GM06990 (cell line): ENCODE results near the gene ACBD6.

Experiments
- DNase-seq: peaks from one replicate; pipeline ENCODE4 v3.0.0-alpha.2; 2011; ENCODE audit not compliant: insufficient read length; ENCODE audit errors: extremely low read depth
- H3K27me3 ChIP-seq: replicated peaks from 2 replicates; pipeline ENCODE4 v1.6.0; 2011; ENCODE audit warnings: low read length; ENCODE audit not compliant: control insufficient read depth, insufficient read depth
- H3K36me3 ChIP-seq: 2 replicates; pipeline ENCODE4 v1.5.1; 2011; ENCODE audit warnings: low read length; ENCODE audit not compliant: control insufficient read depth, insufficient read depth
- H3K4me3 ChIP-seq: replicated peaks from 2 replicates; pipeline ENCODE4 v1.5.1; 2011; ENCODE audit warnings: low read depth, mild to moderate bottlenecking, control low read depth, low read length
- TF ChIP-seq, protein P1 (sequence below): IDR thresholded peaks from 2 replicates; pipeline ENCODE4 v1.5.1; 2011; ENCODE audit warnings: low read length, control low read depth, mild to moderate bottlenecking, inconsistent platforms; ENCODE audit not compliant: insufficient read depth, poor library complexity, severe bottlenecking

ACBD6 gene

DNA sequence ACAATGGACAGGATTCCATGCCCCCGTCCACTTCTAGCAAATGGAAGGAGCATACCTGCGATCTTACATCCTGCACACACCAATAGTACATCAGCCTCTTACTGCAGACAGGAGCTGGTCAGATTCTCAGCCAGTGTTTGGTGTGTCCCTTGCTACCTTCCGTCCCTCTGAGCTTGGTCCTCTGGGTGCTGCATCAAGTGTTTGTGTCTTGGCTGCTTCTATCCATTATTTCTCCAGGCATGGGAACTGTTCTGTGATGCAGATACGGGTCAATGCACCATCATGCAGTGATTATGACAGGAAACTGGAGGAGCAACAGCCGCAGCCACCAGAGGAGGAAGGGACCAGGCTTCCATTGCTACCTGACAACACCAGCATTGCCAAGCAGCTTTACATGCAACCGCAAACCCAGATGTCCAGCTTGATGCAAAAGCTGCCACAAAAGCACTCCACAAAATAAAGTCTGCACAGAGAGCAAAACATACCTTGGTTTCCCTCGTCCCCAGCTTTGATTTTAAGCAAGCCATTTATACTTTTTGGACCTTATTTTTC lies 34.5 kb upstream of the ACBD6 start:
- H3K4me3 ChIP-seq = no peak overlapping the region
- TF ChIP-seq, protein P1, sequence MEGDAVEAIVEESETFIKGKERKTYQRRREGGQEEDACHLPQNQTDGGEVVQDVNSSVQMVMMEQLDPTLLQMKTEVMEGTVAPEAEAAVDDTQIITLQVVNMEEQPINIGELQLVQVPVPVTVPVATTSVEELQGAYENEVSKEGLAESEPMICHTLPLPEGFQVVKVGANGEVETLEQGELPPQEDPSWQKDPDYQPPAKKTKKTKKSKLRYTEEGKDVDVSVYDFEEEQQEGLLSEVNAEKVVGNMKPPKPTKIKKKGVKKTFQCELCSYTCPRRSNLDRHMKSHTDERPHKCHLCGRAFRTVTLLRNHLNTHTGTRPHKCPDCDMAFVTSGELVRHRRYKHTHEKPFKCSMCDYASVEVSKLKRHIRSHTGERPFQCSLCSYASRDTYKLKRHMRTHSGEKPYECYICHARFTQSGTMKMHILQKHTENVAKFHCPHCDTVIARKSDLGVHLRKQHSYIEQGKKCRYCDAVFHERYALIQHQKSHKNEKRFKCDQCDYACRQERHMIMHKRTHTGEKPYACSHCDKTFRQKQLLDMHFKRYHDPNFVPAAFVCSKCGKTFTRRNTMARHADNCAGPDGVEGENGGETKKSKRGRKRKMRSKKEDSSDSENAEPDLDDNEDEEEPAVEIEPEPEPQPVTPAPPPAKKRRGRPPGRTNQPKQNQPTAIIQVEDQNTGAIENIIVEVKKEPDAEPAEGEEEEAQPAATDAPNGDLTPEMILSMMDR = no peak
- DNase-seq = no peak
- H3K27me3 ChIP-seq = no peaks in the 10 kb centered on the region
- H3K36me3 ChIP-seq = no peaks in the 10 kb centered on the region

GRCh38 chr1:180535418-180535999 lies 33.1 kb upstream of the ACBD6 start:
- TF ChIP-seq, protein P1 = no peak
- Histone ChIP-seq H3K36me3 (no peaks in the 10 kb centered on the region), H3K27me3 (no peaks in the 10 kb centered on the region), H3K4me3 (no peak overlapping the region)
- DNase-seq = no peak

- DNase-seq = no peak
- no peaks in the 10 kb centered on the region for H3K27me3 ChIP-seq
- no peaks in the 10 kb centered on the region for H3K36me3 ChIP-seq
- TF ChIP-seq, protein P1 = no peak
- no peak overlapping the region for H3K4me3 ChIP-seq
Measured at GRCh38 chr1:180534214-180534613, 31.8 kb upstream of the ACBD6 start.

DNA sequence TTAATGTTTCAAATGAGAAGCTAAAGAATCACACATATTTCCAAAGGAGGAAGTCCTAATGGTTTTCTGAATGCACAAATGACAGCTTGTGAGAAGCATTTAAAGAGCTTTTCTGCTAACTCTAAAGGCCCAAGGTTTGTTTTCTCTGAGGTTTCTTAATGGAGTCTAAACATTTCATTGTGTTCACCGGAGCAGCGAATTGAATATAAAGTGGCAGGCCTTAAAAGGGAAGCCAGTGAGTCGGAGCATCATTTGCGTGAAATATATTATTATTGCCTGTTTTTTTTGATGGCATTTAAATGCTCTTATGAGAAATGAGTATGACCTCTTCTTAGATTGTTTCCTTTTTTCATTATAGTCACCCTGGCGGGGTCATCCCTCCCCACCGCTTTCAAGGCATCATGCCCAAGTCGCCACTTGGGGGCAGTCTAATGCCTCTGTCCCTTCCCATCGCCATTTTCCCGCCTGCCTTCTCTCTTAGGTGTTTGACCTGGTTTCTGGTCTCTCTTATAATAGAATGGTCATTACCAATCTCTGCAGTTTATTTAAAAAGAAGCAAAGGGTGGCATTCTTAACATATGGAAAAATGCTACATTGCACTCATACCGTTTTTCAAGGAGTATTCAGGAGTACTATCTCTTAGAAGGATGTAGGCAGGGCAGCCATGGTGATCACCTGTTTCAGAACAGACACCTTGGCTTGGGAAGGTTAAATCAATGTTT lies 31.1 kb upstream of the ACBD6 start:
- H3K36me3 ChIP-seq = no peaks in the 10 kb centered on the region
- TF ChIP-seq, protein P1 = peak; percentile 88
- peak; percentile 36 for DNase-seq
- H3K4me3 ChIP-seq = no peak overlapping the region
- H3K27me3 ChIP-seq = no peaks in the 10 kb centered on the region

DNA sequence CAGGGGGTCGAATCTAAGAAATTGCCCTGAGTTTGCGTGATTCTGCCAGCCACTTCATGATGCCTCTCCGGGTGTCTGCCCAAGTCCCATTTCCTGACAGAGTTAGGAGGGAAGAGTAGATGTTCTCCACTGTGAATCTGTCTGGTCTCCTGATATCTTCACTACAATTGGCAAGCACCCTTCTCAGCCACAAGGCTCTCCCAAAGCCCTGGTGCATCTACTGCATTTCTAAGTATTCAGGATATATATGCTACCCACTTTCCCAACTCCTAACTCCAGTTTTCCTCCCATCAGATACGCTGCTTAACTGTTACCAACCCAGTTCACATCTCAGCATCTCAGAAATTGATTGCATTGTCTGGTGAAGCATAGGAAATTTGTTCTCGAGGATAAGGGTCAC lies 30.5 kb upstream of the ACBD6 start:
- TF ChIP-seq, protein P1 = no peak
- no peak for DNase-seq
- H3K27me3 ChIP-seq = no peaks in the 10 kb centered on the region
- H3K36me3 ChIP-seq = no peaks in the 10 kb centered on the region
- no peak overlapping the region for H3K4me3 ChIP-seq
